ENCODE measurements around the gene NUP62. TPM values are rescaled to one million over a fixed set of nuclear protein-coding genes. Genes with fewer than 3 reads are reported as not detected.

NUP62 gene
- total RNA-seq, 1 experiment from 2014 or later, result 37.9 TPM

- H2AFZ ChIP-seq (ENCODE audit: low read length), result no peak overlapping the region
- DNase-seq, result peak; percentile 67
- peaks cover 35% of the 10 kb centered on the region for H4K20me1 ChIP-seq (ENCODE audit: insufficient read depth, low read depth, low read length)
- no peak overlapping the region for H3K4me2 ChIP-seq (ENCODE audit: low read depth, low read length, poor library complexity, severe bottlenecking)
- H3K27me3 ChIP-seq (ENCODE audit: low read length), result no peaks in the 10 kb centered on the region
- peaks cover 35% of the 10 kb centered on the region for H3K36me3 ChIP-seq (ENCODE audit: insufficient read depth, low read length)
- no peak overlapping the region for H3K27ac ChIP-seq (ENCODE audit: low read length)
- no peak overlapping the region for H3K9ac ChIP-seq (ENCODE audit: low read length)
- no peaks in the 10 kb centered on the region for H3K9me3 ChIP-seq (ENCODE audit: low read length)
- peaks cover 31% of the 10 kb centered on the region for H3K79me2 ChIP-seq (ENCODE audit: low read length)
- no peaks in the 10 kb centered on the region for H3K9me2 ChIP-seq (replicated peaks; ENCODE audit: insufficient read depth, low read length)
- no peak overlapping the region for H3K4me3 ChIP-seq (ENCODE audit: low read length)
- peaks cover 18% of the 10 kb centered on the region for H3K4me1 ChIP-seq (ENCODE audit: low read length)
These were observed 66.7 kb downstream of the NUP62 start for GRCh38 chr19:49862391-49863253.

GRCh38 chr19:49861541-49862378 lies 67.5 kb downstream of the NUP62 start:
- Histone ChIP-seq H3K4me3 (ENCODE audit: low read length) (no peak overlapping the region), H3K4me1 (ENCODE audit: low read length) (peaks cover 16% of the 10 kb centered on the region), H3K27ac (ENCODE audit: low read length) (no peak overlapping the region), H2AFZ (ENCODE audit: low read length) (no peak overlapping the region), H3K4me2 (ENCODE audit: low read depth, low read length, poor library complexity, severe bottlenecking) (no peak overlapping the region), H3K79me2 (ENCODE audit: low read length) (peaks cover 29% of the 10 kb centered on the region), H3K36me3 (ENCODE audit: insufficient read depth, low read length) (peaks cover 43% of the 10 kb centered on the region), H3K9me2 (replicated peaks; ENCODE audit: insufficient read depth, low read length) (no peaks in the 10 kb centered on the region), H3K9ac (ENCODE audit: low read length) (no peak overlapping the region), H3K27me3 (ENCODE audit: low read length) (no peaks in the 10 kb centered on the region), H3K9me3 (ENCODE audit: low read length) (no peaks in the 10 kb centered on the region), H4K20me1 (ENCODE audit: insufficient read depth, low read depth, low read length) (peaks cover 35% of the 10 kb centered on the region)
- DNase-seq, result no peak

- Histone ChIP-seq H3K9ac (ENCODE audit: low read length) (no peak overlapping the region), H3K36me3 (ENCODE audit: insufficient read depth, low read length) (peaks cover 48% of the 10 kb centered on the region), H3K9me2 (replicated peaks; ENCODE audit: insufficient read depth, low read length) (no peaks in the 10 kb centered on the region), H3K4me2 (ENCODE audit: low read depth, low read length, poor library complexity, severe bottlenecking) (no peak overlapping the region), H2AFZ (ENCODE audit: low read length) (no peak overlapping the region), H3K27me3 (ENCODE audit: low read length) (no peaks in the 10 kb centered on the region), H4K20me1 (ENCODE audit: insufficient read depth, low read depth, low read length) (peaks cover 34% of the 10 kb centered on the region), H3K27ac (ENCODE audit: low read length) (no peak overlapping the region), H3K79me2 (ENCODE audit: low read length) (peaks cover 22% of the 10 kb centered on the region), H3K4me1 (ENCODE audit: low read length) (peaks cover 11% of the 10 kb centered on the region), H3K9me3 (ENCODE audit: low read length) (no peaks in the 10 kb centered on the region), H3K4me3 (ENCODE audit: low read length) (no peak overlapping the region)
- no peak for DNase-seq
These were observed 68.2 kb downstream of the NUP62 start for GRCh38 chr19:49861107-49861506.

- peaks cover 38% of the 10 kb centered on the region for H4K20me1 ChIP-seq (ENCODE audit: insufficient read depth, low read depth, low read length)
These were observed 68.8 kb downstream of the NUP62 start for GRCh38 chr19:49860336-49861102.

GRCh38 chr19:49859682-49860335 lies 69.5 kb downstream of the NUP62 start:
- Histone ChIP-seq H3K27me3 (ENCODE audit: low read length) (no peaks in the 10 kb centered on the region), H3K4me1 (ENCODE audit: low read length) (peaks cover under 1% of the 10 kb centered on the region; the same call in 1 of the 2 replicates), H3K4me2 (ENCODE audit: low read depth, low read length, poor library complexity, severe bottlenecking) (no peak overlapping the region), H3K9me3 (ENCODE audit: low read length) (no peaks in the 10 kb centered on the region), H3K79me2 (ENCODE audit: low read length) (peaks cover 11% of the 10 kb centered on the region), H4K20me1 (ENCODE audit: insufficient read depth, low read depth, low read length) (peaks cover 41% of the 10 kb centered on the region), H3K27ac (ENCODE audit: low read length) (no peak overlapping the region), H3K9ac (ENCODE audit: low read length) (no peak overlapping the region), H2AFZ (ENCODE audit: low read length) (no peak overlapping the region), H3K4me3 (ENCODE audit: low read length) (no peak overlapping the region), H3K9me2 (replicated peaks; ENCODE audit: insufficient read depth, low read length) (no peaks in the 10 kb centered on the region), H3K36me3 (ENCODE audit: insufficient read depth, low read length) (peaks cover 47% of the 10 kb centered on the region)
- no peak for DNase-seq

More at GRCh38 chr19:49860336-49861102, 68.8 kb downstream of the NUP62 start:
- Histone ChIP-seq H2AFZ (ENCODE audit: low read length) (no peak overlapping the region), H3K79me2 (ENCODE audit: low read length) (peaks cover 18% of the 10 kb centered on the region), H3K9ac (ENCODE audit: low read length) (no peak overlapping the region), H3K9me2 (replicated peaks; ENCODE audit: insufficient read depth, low read length) (no peaks in the 10 kb centered on the region), H3K4me3 (ENCODE audit: low read length) (no peak overlapping the region), H3K9me3 (ENCODE audit: low read length) (no peaks in the 10 kb centered on the region), H3K27ac (ENCODE audit: low read length) (no peak overlapping the region), H3K4me1 (ENCODE audit: low read length) (peaks cover 5% of the 10 kb centered on the region), H3K36me3 (ENCODE audit: insufficient read depth, low read length) (peaks cover 48% of the 10 kb centered on the region), H3K27me3 (ENCODE audit: low read length) (no peaks in the 10 kb centered on the region), H3K4me2 (ENCODE audit: low read depth, low read length, poor library complexity, severe bottlenecking) (no peak overlapping the region)
- no peak for DNase-seq

- no peaks in the 10 kb centered on the region for H3K9me3 ChIP-seq (ENCODE audit: low read length)
- peaks cover 33% of the 10 kb centered on the region; the same call in 1 of the 2 replicates for H3K36me3 ChIP-seq (ENCODE audit: insufficient read depth, low read length)
- no peak overlapping the region for H2AFZ ChIP-seq (ENCODE audit: low read length)
- no peak overlapping the region for H3K9ac ChIP-seq (ENCODE audit: low read length)
- H3K9me2 ChIP-seq (replicated peaks; ENCODE audit: insufficient read depth, low read length), result no peaks in the 10 kb centered on the region
- peaks cover 7% of the 10 kb centered on the region; the same call in 1 of the 2 replicates for H3K4me1 ChIP-seq (ENCODE audit: low read length)
- peaks cover 12% of the 10 kb centered on the region for H3K79me2 ChIP-seq (ENCODE audit: low read length)
- peak; percentile 69 for DNase-seq
- H3K4me3 ChIP-seq (ENCODE audit: low read length), result no peak overlapping the region
- peaks cover 42% of the 10 kb centered on the region; the same call in 1 of the 2 replicates for H4K20me1 ChIP-seq (ENCODE audit: insufficient read depth, low read depth, low read length)
- no peak overlapping the region for H3K4me2 ChIP-seq (ENCODE audit: low read depth, low read length, poor library complexity, severe bottlenecking)
- no peak overlapping the region for H3K27ac ChIP-seq (ENCODE audit: low read length)
- no peaks in the 10 kb centered on the region for H3K27me3 ChIP-seq (ENCODE audit: low read length)
These were observed 71.0 kb downstream of the NUP62 start for GRCh38 chr19:49858088-49858985.

GRCh38 chr19:49857838-49858087 lies 71.5 kb downstream of the NUP62 start:
- no peak overlapping the region for H2AFZ ChIP-seq (ENCODE audit: low read length)
- no peaks in the 10 kb centered on the region for H3K9me2 ChIP-seq (replicated peaks; ENCODE audit: insufficient read depth, low read length)
- no peak overlapping the region for H3K27ac ChIP-seq (ENCODE audit: low read length)
- H3K79me2 ChIP-seq (ENCODE audit: low read length), result peaks cover 18% of the 10 kb centered on the region
- DNase-seq, result no peak
- no peaks in the 10 kb centered on the region for H3K9me3 ChIP-seq (ENCODE audit: low read length)
- no peak overlapping the region for H3K4me3 ChIP-seq (ENCODE audit: low read length)
- peaks cover 12% of the 10 kb centered on the region for H3K4me1 ChIP-seq (ENCODE audit: low read length)
- no peak overlapping the region for H3K9ac ChIP-seq (ENCODE audit: low read length)
- H3K4me2 ChIP-seq (ENCODE audit: low read depth, low read length, poor library complexity, severe bottlenecking), result no peak overlapping the region
- H3K36me3 ChIP-seq (ENCODE audit: insufficient read depth, low read length), result peaks cover 29% of the 10 kb centered on the region; the same call in 1 of the 2 replicates
- peaks cover 41% of the 10 kb centered on the region for H4K20me1 ChIP-seq (ENCODE audit: insufficient read depth, low read depth, low read length)
- H3K27me3 ChIP-seq (ENCODE audit: low read length), result no peaks in the 10 kb centered on the region

Measured in Karpas-422 (cell line).